CD4-positive, alpha-beta T cell treated with Interleukin-17A for 1 hour (primary cell): ENCODE results near the gene NOXA1.

Experiments
- DNase-seq: peaks from one replicate; pipeline ENCODE4 v3.0.0-alpha.2; 2020

NOXA1 gene

GRCh38 chr9:137441289-137441934 lies 18.2 kb downstream of the NOXA1 start, which contains the start of gene ENTPD8:
TSS of gene ENTPD8 (minus strand) at chr9:137441357. CDS start at chr9:137438285, 3,072 bp downstream.
- DNase-seq, result no peak

- DNase-seq, result no peak
These were observed 18.7 kb downstream of the NOXA1 start for GRCh38 chr9:137441935-137442321.

- DNase-seq, result no peak
These were observed 21.1 kb downstream of the NOXA1 start for GRCh38 chr9:137444106-137444790.

GRCh38 chr9:137445275-137445807 lies 22.1 kb downstream of the NOXA1 start:
- peak; percentile 90 for DNase-seq

GRCh38 chr9:137445930-137446431 lies 22.8 kb downstream of the NOXA1 start:
- no peak for DNase-seq

- no peak for DNase-seq
These were observed 23.8 kb downstream of the NOXA1 start for GRCh38 chr9:137446851-137447471.

GRCh38 chr9:137447722-137448601 lies 24.8 kb downstream of the NOXA1 start:
- no peak for DNase-seq

- DNase-seq, result no peak
These were observed 25.4 kb downstream of the NOXA1 start for GRCh38 chr9:137448602-137448962.

GRCh38 chr9:137449081-137449844 lies 26.1 kb downstream of the NOXA1 start:
- no peak for DNase-seq

- DNase-seq, result no peak
These were observed 26.8 kb downstream of the NOXA1 start for GRCh38 chr9:137449931-137450538.

- peak; percentile 83 for DNase-seq
These were observed 27.5 kb downstream of the NOXA1 start for GRCh38 chr9:137450539-137451222.

GRCh38 chr9:137451264-137452005 lies 28.2 kb downstream of the NOXA1 start:
- peak; percentile 42 for DNase-seq

GRCh38 chr9:137452006-137452760 lies 29.0 kb downstream of the NOXA1 start:
- DNase-seq, result peak; percentile 34

GRCh38 chr9:137452761-137453642 lies 29.8 kb downstream of the NOXA1 start:
- DNase-seq, result no peak

GRCh38 chr9:137453643-137454081 lies 30.5 kb downstream of the NOXA1 start:
- peak; percentile 65 for DNase-seq

GRCh38 chr9:137454145-137454596 lies 31.0 kb downstream of the NOXA1 start:
- peak; percentile 47 for DNase-seq

- no peak for DNase-seq
These were observed 31.6 kb downstream of the NOXA1 start for GRCh38 chr9:137454597-137455358.
